Liver (tissue), 3 donors: ENCODE results near the gene HDHD3.

ENCODE experiments used
- EGR1 ChIP-seq, 2 donors: IDR thresholded peaks; 2 replicates each; pipeline ENCODE4 v1.6.1; 2016 to 2018; ENCODE audit warnings: antibody characterized with exemption in 2 of 2, low read depth in 2 of 2
- SP1 ChIP-seq: IDR thresholded peaks from 2 replicates; pipeline ENCODE4 v1.6.1; 2018; ENCODE audit warnings: antibody characterized with exemption, mild to moderate bottlenecking
- YY1 ChIP-seq: IDR thresholded peaks from 2 replicates; pipeline ENCODE4 v1.6.1; 2016; ENCODE audit warnings: antibody characterized with exemption, mild to moderate bottlenecking
- TF ChIP-seq, protein P1 (sequence below): fragments of 150-350 bp; IDR thresholded peaks from 2 replicates; pipeline ENCODE4 v1.5.1; 2017; ENCODE audit warnings: improper control_type of control experiment, low read depth, low read length; ENCODE audit not compliant: missing input control
- donor health status: healthy.
- donor health status: healthy.

DNA sequence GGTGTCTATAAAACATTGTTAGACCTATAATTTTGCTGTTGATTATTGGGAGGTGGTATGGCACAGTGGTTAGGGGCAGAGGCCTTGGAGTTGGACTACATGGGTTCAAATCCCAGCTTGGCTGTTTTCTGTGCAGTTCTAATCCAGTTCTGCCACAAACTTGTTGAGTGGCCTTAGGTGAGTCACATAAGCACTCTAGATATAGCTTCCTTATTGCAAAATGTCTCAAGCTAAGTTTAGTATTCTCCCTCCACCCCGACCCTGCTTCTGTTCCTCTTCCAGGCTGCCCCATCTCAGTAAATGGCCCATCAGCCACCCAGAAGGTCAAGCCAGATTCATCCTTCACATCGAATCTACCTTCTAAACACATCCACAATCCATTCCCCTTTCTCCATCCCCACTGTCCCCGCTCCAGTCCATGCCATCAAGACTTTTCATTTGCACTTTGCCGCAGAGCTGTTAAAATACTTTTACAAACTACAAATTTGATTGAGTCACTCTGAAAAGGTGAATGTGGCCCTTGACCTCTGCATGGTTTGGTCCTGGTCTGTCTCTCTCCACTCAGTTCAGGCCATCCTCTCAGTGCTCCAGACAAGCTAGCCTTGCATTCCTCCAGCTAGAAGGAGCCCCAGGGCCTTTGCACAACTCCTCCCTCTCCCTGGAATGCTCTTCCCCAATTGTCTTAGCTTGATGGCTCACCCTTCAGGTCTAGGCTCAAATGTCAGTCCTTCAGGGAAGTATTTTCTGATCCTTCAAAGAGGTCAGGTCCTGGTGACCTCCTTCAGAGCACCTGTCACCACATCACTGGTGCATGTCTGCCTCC, 10.0 kb upstream of the HDHD3 start:
- no peak for TF ChIP-seq SP1
- TF ChIP-seq, protein P1, sequence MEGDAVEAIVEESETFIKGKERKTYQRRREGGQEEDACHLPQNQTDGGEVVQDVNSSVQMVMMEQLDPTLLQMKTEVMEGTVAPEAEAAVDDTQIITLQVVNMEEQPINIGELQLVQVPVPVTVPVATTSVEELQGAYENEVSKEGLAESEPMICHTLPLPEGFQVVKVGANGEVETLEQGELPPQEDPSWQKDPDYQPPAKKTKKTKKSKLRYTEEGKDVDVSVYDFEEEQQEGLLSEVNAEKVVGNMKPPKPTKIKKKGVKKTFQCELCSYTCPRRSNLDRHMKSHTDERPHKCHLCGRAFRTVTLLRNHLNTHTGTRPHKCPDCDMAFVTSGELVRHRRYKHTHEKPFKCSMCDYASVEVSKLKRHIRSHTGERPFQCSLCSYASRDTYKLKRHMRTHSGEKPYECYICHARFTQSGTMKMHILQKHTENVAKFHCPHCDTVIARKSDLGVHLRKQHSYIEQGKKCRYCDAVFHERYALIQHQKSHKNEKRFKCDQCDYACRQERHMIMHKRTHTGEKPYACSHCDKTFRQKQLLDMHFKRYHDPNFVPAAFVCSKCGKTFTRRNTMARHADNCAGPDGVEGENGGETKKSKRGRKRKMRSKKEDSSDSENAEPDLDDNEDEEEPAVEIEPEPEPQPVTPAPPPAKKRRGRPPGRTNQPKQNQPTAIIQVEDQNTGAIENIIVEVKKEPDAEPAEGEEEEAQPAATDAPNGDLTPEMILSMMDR = no peak
- no peak for TF ChIP-seq YY1
- no peak for TF ChIP-seq EGR1 (IDR thresholded peaks at IDR 0.05; ENCODE audit: low read depth in 2 of 2)
